ENCODE measurements around the gene GLYAT. TPM values are rescaled to one million over a fixed set of nuclear protein-coding genes. Genes with fewer than 3 reads are reported as not detected.

Gene GLYAT, protein sequence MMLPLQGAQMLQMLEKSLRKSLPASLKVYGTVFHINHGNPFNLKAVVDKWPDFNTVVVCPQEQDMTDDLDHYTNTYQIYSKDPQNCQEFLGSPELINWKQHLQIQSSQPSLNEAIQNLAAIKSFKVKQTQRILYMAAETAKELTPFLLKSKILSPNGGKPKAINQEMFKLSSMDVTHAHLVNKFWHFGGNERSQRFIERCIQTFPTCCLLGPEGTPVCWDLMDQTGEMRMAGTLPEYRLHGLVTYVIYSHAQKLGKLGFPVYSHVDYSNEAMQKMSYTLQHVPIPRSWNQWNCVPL
- total RNA-seq (not detected), polyA plus RNA-seq (not detected)

DNA sequence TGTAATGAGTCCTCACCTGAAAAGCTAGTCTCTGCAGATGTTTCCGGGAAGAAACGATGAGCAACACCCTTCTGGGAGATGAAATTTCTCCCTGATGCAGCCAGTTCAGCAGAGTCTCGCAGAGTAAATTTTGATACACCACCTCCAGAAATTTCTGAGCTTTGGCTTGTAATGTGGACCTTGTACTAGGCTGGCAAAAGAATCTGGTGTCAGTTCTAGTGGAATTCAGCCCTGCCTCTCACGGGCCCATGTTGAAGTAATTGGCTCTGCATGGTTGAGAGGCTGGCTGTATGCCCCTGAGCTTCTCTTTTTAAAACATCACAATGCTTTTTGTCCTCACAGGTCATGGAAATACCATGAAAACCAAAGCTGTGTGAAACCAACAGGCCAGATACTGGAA is at the start of gene GLYAT:
Gene GLYAT (minus strand): TSS at position 125 of the 400 bp plus-strand sequence. CDS start 7,447 bp downstream, outside the sequence.
- Mint-ChIP-seq H3K27ac (no peak within 1 kb of the TSS), H3K36me3 (no peaks in the 10 kb centered on the region), H3K27me3 (peaks cover 0 to 8% of the 10 kb centered on the region in 2 donors), H3K9me3 (peaks cover 0 to 3% (median 0%) of the 10 kb centered on the region in 8 donors), H3K4me3 (no peak within 1 kb of the TSS), H3K4me1 (peaks cover 12 to 21% (median 14%) of the 10 kb centered on the region in 4 donors)
- Histone ChIP-seq H3K9me3 (ENCODE audit: control insufficient read depth in 1 of 2, low read length in 2 of 2) (no peaks in the 10 kb centered on the region), H3K4me3 (ENCODE audit: low read length in 2 of 2) (no peak within 1 kb of the TSS), H3K4me1 (ENCODE audit: insufficient read depth, low read length) (peaks cover 17% of the 10 kb centered on the region), H3K27ac (ENCODE audit: low read depth, low read length) (no peak within 1 kb of the TSS), H3K36me3 (ENCODE audit: insufficient read depth, low read length) (no peaks in the 10 kb centered on the region), H3K27me3 (ENCODE audit: insufficient read depth, low read length) (no peaks in the 10 kb centered on the region)
- no peak for DNase-seq
- CTCF ChIA-PET (ENCODE audit: partially characterized antibody): no interaction called here
- POLR2A ChIA-PET (ENCODE audit: partially characterized antibody): no interaction called here
- intact Hi-C loops (cut with micrococcal nuclease): no loop called here

DNA sequence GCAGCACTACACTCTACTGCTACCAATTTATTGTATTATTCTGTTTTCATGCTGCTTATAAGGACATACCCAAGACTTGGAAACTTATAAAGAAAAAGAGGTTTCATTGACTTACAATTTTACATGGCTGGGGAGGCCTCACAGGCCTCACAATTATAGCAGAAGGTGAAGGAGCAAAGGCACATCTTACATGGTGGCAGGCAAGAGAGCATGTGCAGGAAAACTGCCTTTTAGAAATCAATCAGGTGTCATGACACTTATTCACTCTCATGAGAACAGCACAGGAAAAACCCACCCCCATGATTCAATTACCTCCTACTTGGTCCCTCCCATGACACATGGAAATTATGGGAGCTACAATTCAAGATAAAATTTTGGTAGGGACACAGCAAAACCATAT is 49.6 kb upstream of the GLYAT start:
- no peaks in the 10 kb centered on the region for H3K4me1 ChIP-seq (ENCODE audit: insufficient read depth, low read length)
- no peak overlapping the region for H3K27ac Mint-ChIP-seq
- H3K4me3 ChIP-seq (ENCODE audit: low read length in 2 of 2): no peak overlapping the region
- no peak overlapping the region for H3K27ac ChIP-seq (ENCODE audit: low read depth, low read length)
- POLR2A ChIA-PET (ENCODE audit: partially characterized antibody): no interaction called here
- H3K27me3 Mint-ChIP-seq: peaks cover 2% of the 10 kb centered on the region in 2 donors
- H3K4me1 Mint-ChIP-seq: no peaks in the 10 kb centered on the region
- CTCF ChIA-PET (ENCODE audit: partially characterized antibody): no interaction called here
- H3K36me3 ChIP-seq (ENCODE audit: insufficient read depth, low read length): no peaks in the 10 kb centered on the region
- intact Hi-C loops (cut with micrococcal nuclease): no loop called here
- H3K36me3 Mint-ChIP-seq: no peaks in the 10 kb centered on the region
- no peak for DNase-seq
- H3K27me3 ChIP-seq (ENCODE audit: insufficient read depth, low read length): no peaks in the 10 kb centered on the region
- no peaks in the 10 kb centered on the region for H3K9me3 ChIP-seq (ENCODE audit: control insufficient read depth in 1 of 2, low read length in 2 of 2)
- H3K9me3 Mint-ChIP-seq: no peaks in the 10 kb centered on the region
- no peak overlapping the region for H3K4me3 Mint-ChIP-seq

DNA sequence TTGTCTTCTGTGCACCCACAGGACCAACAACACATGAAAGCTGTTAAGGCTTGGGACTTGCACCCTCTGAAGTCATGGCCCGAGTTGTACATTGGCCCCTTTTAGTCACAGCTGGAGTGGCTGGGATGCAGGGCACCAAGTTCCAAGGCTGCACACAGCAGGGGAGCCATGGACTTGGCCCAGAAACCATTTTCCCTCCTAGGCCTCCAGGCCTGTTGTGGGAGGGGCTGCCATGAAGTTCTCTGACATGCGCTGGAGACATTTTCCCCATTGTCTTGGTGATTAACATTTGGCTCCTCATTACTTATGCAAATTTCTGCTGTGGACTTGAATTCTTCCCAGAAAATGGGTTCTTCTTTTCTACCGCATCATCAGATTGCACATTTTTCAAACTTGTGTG is 48.8 kb upstream of the GLYAT start:
- intact Hi-C loops (cut with micrococcal nuclease): no loop called here
- CTCF ChIA-PET (ENCODE audit: partially characterized antibody): no interaction called here
- DNase-seq: no peak
- Mint-ChIP-seq H3K36me3 (no peaks in the 10 kb centered on the region), H3K4me3 (no peak overlapping the region), H3K9me3 (no peaks in the 10 kb centered on the region), H3K4me1 (no peaks in the 10 kb centered on the region), H3K27me3 (peaks cover 2% of the 10 kb centered on the region in 2 donors), H3K27ac (no peak overlapping the region)
- Histone ChIP-seq H3K4me3 (ENCODE audit: low read length in 2 of 2) (no peak overlapping the region), H3K27me3 (ENCODE audit: insufficient read depth, low read length) (no peaks in the 10 kb centered on the region), H3K4me1 (ENCODE audit: insufficient read depth, low read length) (no peaks in the 10 kb centered on the region), H3K27ac (ENCODE audit: low read depth, low read length) (no peak overlapping the region), H3K36me3 (ENCODE audit: insufficient read depth, low read length) (no peaks in the 10 kb centered on the region), H3K9me3 (ENCODE audit: control insufficient read depth in 1 of 2, low read length in 2 of 2) (no peaks in the 10 kb centered on the region)
- POLR2A ChIA-PET (ENCODE audit: partially characterized antibody): no interaction called here

DNA sequence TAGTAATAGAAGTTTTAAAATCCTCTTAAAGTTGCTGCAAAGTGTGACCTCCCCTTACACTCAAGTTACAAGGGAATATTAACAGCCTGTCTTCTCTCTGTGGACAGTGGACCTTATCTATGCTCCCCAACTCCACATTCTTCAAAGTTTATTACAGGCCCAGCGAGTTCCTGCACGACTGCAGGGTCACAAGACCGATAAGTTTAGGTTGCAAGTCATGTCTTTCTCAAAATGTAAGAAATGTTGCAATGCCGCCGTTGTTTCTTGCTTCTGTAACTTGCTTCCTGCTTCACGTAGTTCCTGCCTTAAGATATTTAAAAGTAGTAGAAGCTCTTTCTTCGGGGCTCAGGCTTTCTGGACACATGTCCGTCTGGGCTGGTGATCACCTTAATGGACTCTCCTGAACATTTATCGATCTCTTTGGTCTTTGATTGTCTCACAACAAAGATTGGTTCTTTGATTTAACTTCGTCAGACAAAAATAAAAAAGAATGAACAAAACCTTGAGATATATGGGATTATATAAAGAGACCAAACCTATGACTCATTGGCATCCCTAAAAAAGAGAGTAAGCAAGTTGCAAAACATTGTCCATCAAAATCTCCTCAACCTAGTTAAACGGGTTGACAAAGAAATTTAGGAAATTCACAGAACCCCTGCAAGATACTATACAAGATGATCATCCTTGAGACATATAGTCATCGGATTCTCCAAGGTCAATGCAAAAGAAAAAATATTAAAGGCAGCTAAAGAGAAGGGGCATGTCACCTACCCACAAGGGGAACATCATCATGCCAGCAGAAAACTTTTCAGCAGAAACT is 45.4 kb upstream of the GLYAT start:
- CTCF ChIA-PET (ENCODE audit: partially characterized antibody): no interaction called here
- no peak overlapping the region for H3K27ac Mint-ChIP-seq
- H3K4me3 Mint-ChIP-seq: no peak overlapping the region
- H3K4me1 Mint-ChIP-seq: no peaks in the 10 kb centered on the region
- no peak overlapping the region for H3K27ac ChIP-seq (ENCODE audit: low read depth, low read length)
- H3K9me3 Mint-ChIP-seq: no peaks in the 10 kb centered on the region
- no peaks in the 10 kb centered on the region for H3K4me1 ChIP-seq (ENCODE audit: insufficient read depth, low read length)
- H3K36me3 ChIP-seq (ENCODE audit: insufficient read depth, low read length): no peaks in the 10 kb centered on the region
- no peaks in the 10 kb centered on the region for H3K9me3 ChIP-seq (ENCODE audit: control insufficient read depth in 1 of 2, low read length in 2 of 2)
- H3K36me3 Mint-ChIP-seq: no peaks in the 10 kb centered on the region
- H3K4me3 ChIP-seq (ENCODE audit: low read length in 2 of 2): no peak overlapping the region
- intact Hi-C loops (cut with micrococcal nuclease): no loop called here
- POLR2A ChIA-PET (ENCODE audit: partially characterized antibody): no interaction called here
- no peak for DNase-seq
- peaks cover 4 to 8% of the 10 kb centered on the region in 2 donors for H3K27me3 Mint-ChIP-seq
- H3K27me3 ChIP-seq (ENCODE audit: insufficient read depth, low read length): no peaks in the 10 kb centered on the region

DNA sequence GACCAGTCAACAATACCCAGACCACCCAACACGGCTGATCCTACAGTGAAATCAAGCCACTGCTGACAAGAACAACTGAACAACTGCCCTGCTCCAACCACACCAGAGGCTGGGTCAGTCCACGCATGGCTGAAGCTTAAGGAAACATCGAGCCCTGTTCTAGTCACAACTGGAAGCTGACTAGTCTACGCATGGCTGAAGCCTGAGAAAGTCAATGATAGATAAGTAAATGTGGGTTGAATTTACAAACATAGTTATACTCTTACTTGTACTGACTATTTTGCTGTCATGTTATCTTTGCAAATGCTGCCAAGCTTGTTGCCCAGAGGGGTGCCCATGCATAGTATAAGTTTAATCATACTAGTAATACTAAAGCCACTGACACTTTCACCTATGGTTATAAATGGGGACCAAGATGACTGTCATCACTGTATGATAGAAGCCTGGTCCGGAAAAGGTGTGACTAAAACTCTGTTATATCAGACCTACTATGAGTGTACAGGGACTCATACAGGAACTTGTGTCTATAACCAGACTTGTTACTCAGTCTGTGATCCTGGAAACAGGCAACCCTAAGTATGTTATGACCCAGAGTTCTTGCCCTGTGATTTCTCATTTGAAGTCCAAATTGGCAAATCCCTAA is 43.4 kb upstream of the GLYAT start:
- POLR2A ChIA-PET (ENCODE audit: partially characterized antibody): no interaction called here
- intact Hi-C loops (cut with micrococcal nuclease): no loop called here

DNA sequence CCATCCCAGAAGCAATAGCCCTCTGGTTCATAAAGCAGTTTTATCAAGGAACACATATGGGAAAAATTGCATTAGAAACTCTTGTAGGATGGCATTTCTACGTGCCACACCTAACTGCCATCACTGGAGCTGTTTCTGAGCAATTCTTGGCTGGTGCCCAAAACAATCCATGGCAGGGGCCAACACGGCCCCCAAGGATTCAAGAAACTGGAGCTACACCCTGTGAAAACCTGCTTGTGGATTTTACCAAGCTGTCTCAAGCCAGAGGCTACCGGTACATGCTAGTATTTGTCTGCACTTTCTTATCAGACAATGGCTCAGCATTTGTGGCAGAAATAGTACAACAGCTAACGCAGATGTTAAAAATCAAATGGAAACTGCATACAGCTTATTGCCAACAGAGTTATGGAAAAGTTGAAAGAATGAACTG is 42.4 kb upstream of the GLYAT start:
- Histone ChIP-seq H3K36me3 (ENCODE audit: insufficient read depth, low read length) (no peaks in the 10 kb centered on the region), H3K27ac (ENCODE audit: low read depth, low read length) (no peak overlapping the region), H3K4me1 (ENCODE audit: insufficient read depth, low read length) (no peaks in the 10 kb centered on the region), H3K9me3 (ENCODE audit: control insufficient read depth in 1 of 2, low read length in 2 of 2) (no peaks in the 10 kb centered on the region), H3K27me3 (ENCODE audit: insufficient read depth, low read length) (no peaks in the 10 kb centered on the region), H3K4me3 (ENCODE audit: low read length in 2 of 2) (no peak overlapping the region)
- no peak overlapping the region for H3K27ac Mint-ChIP-seq
- no peak for DNase-seq
- CTCF ChIA-PET (ENCODE audit: partially characterized antibody): no interaction called here
- H3K9me3 Mint-ChIP-seq: no peaks in the 10 kb centered on the region
- H3K36me3 Mint-ChIP-seq: no peaks in the 10 kb centered on the region
- POLR2A ChIA-PET (ENCODE audit: partially characterized antibody): no interaction called here
- H3K27me3 Mint-ChIP-seq: peaks cover 4 to 16% of the 10 kb centered on the region in 2 donors
- intact Hi-C loops (cut with micrococcal nuclease): no loop called here
- no peak overlapping the region for H3K4me3 Mint-ChIP-seq
- H3K4me1 Mint-ChIP-seq: no peaks in the 10 kb centered on the region

More for the DNA sequence above, 43.4 kb upstream of the GLYAT start:
- Mint-ChIP-seq H3K27ac (no peak overlapping the region), H3K4me3 (no peak overlapping the region), H3K9me3 (no peaks in the 10 kb centered on the region), H3K27me3 (peaks cover 4 to 16% of the 10 kb centered on the region in 2 donors), H3K36me3 (no peaks in the 10 kb centered on the region), H3K4me1 (no peaks in the 10 kb centered on the region)
- no peaks in the 10 kb centered on the region for H3K27me3 ChIP-seq (ENCODE audit: insufficient read depth, low read length)
- DNase-seq: no peak
- no peak overlapping the region for H3K4me3 ChIP-seq (ENCODE audit: low read length in 2 of 2)
- H3K4me1 ChIP-seq (ENCODE audit: insufficient read depth, low read length): no peaks in the 10 kb centered on the region
- no peaks in the 10 kb centered on the region for H3K36me3 ChIP-seq (ENCODE audit: insufficient read depth, low read length)
- CTCF ChIA-PET (ENCODE audit: partially characterized antibody): interaction anchor here (1.5 kb wide), 1 partner anchor 14 kb away, joined by 5 read pairs; no protein-coding TSS in a partner anchor
- H3K27ac ChIP-seq (ENCODE audit: low read depth, low read length): no peak overlapping the region
- no peaks in the 10 kb centered on the region for H3K9me3 ChIP-seq (ENCODE audit: control insufficient read depth in 1 of 2, low read length in 2 of 2)

DNA sequence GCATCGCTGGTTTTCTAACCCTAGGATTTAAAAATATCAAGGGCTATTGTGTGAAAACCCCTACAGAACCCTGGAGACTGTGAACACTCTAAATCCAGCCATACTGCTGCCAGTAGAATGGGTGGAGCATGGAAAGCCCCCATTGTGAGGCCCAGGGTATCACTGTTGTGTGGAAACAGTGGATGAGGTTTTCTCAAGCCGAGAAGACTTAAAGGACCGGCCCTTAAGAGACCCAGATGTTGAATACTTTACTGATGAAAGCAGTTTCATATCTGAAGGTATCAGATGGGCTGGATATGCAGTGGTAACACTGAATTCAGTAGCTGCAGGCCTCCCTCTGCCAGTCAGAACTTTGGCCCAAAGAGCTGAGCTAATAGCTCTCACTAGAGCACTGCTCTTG is 41.6 kb upstream of the GLYAT start:
- H3K36me3 Mint-ChIP-seq: no peaks in the 10 kb centered on the region
- peaks cover 4 to 16% of the 10 kb centered on the region in 2 donors for H3K27me3 Mint-ChIP-seq
- H3K36me3 ChIP-seq (ENCODE audit: insufficient read depth, low read length): no peaks in the 10 kb centered on the region
- POLR2A ChIA-PET (ENCODE audit: partially characterized antibody): no interaction called here
- H3K4me3 Mint-ChIP-seq: no peak overlapping the region
- H3K9me3 Mint-ChIP-seq: no peaks in the 10 kb centered on the region
- CTCF ChIA-PET (ENCODE audit: partially characterized antibody): no interaction called here
- H3K27ac ChIP-seq (ENCODE audit: low read depth, low read length): no peak overlapping the region
- H3K27me3 ChIP-seq (ENCODE audit: insufficient read depth, low read length): no peaks in the 10 kb centered on the region
- H3K4me1 ChIP-seq (ENCODE audit: insufficient read depth, low read length): no peaks in the 10 kb centered on the region
- no peak overlapping the region for H3K4me3 ChIP-seq (ENCODE audit: low read length in 2 of 2)
- intact Hi-C loops (cut with micrococcal nuclease): no loop called here
- H3K9me3 ChIP-seq (ENCODE audit: control insufficient read depth in 1 of 2, low read length in 2 of 2): no peaks in the 10 kb centered on the region
- H3K4me1 Mint-ChIP-seq: no peaks in the 10 kb centered on the region
- no peak for DNase-seq
- H3K27ac Mint-ChIP-seq: no peak overlapping the region
